KG1 (cell line): Measurements from ENCODE around the gene RALGPS1.

Experiments
- DNase-seq: peaks from one replicate; lab custom pipeline; 2025; lab: John Stamatoyannopoulos, UW

The RALGPS1 gene

DNA sequence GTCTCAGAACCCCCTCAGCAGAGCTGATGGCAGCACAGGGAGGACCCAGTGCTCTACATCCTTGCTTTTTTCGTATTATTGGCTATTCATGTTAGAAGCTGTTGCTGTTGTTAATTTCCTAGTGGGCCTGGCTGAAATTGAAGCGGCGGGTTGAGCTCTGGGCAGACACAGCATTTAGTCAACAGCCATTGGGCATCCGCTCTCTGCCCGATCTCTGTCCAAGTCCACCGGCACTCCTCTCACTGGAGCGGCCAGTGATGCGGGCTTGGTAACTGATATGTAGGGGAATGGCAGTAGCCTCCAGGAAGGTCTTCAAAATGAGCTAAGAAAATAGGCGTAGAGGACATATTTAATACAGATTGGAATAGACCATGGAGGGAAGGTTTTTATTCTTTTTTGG lies 348.7 kb downstream of the RALGPS1 start:
- DNase-seq: no peak

- DNase-seq: no peak
Measured at GRCh38 chr9:127263664-127264063, 349.1 kb downstream of the RALGPS1 start.

GRCh38 chr9:127264462-127265219 lies 350.1 kb downstream of the RALGPS1 start, which contains the start of gene GARNL3:
TSS of gene GARNL3 (plus strand) at chr9:127264774. CDS start at chr9:127264878, 104 bp downstream.
- no peak for DNase-seq

GRCh38 chr9:127267793-127268525 lies 353.4 kb downstream of the RALGPS1 start:
- no peak for DNase-seq

GRCh38 chr9:127269449-127269848 lies 354.9 kb downstream of the RALGPS1 start:
- no peak for DNase-seq
